Psoas muscle (tissue), 8 donors: ENCODE measurements around the gene COA1. TPM values are rescaled to one million over a fixed set of nuclear protein-coding genes. Genes with fewer than 3 reads are reported as not detected.

Source experiments
- ATAC-seq, 4 donors: fragments of 200-7000 bp; cut with Tn5 transposase; one replicate each; pipeline ENCODE4 v1.9.1; 2020; ENCODE audit warnings: moderate library complexity in 3 of 4, mild to moderate bottlenecking in 2 of 4
- DNase-seq, 2 donors: peaks; one replicate each; pipeline ENCODE4 v3.0.0-alpha.2; 2020
- H3K27ac ChIP-seq: fragments of 200-600 bp; one replicate; pipeline ENCODE4 v1.8.0; 2022
- H3K27me3 ChIP-seq, 3 donors: fragments of 200-600 bp in 1 of 3; one replicate each; pipeline versions ENCODE4 v1.6.1 to v1.8.0; 2013 to 2022; ENCODE audit warnings: low read length in 2 of 3, mild to moderate bottlenecking in 2 of 3, moderate library complexity in 1 of 3; ENCODE audit not compliant: insufficient read depth in 3 of 3
- H3K36me3 ChIP-seq, 2 donors: fragments of 200-600 bp in 1 of 2; one replicate each; pipeline versions ENCODE4 v1.6.1 to v1.8.0; 2013 to 2022; ENCODE audit warnings: low read depth in 1 of 2, mild to moderate bottlenecking in 1 of 2, moderate library complexity in 1 of 2; ENCODE audit not compliant: insufficient read depth in 1 of 2
- H3K4me1 ChIP-seq: fragments of 200-600 bp; one replicate; pipeline ENCODE4 v1.8.0; 2022
- H3K4me3 ChIP-seq: fragments of 200-600 bp; one replicate; pipeline ENCODE4 v1.8.0; 2022; ENCODE audit warnings: mild to moderate bottlenecking
- H3K9me3 ChIP-seq: fragments of 200-600 bp; one replicate; pipeline ENCODE4 v1.8.0; 2022
- WGBS, 3 donors: extraction: QIAGEN DNeasy Blood & Tissue Kit; methylation state at CpG; one replicate each; pipeline versions ENCODE4 v1.1.6 to v1.1.7; 2013; 5-methylcytosine and 5-hydroxymethylcytosine counted together
- intact Hi-C, 2 donors: fragments of 100-400 bp; cut with DNase I; formaldehyde crosslinking; loops; one replicate each; pipeline versions ENCODE4 v1.11.0 to v1.14.2; 2022
- polyA plus RNA-seq, 3 donors: library from polyadenylated mRNA; stranded (reverse); fragments of 200-250 nt; gene quantifications; one replicate each; pipeline ENCODE4 v1.2.3, GENCODE V29; 2013
- total RNA-seq, 4 donors: library from RNA; stranded (reverse); fragmentation: NEBNext Ultra II Directional in 2 of 4; extraction: Animal tissue kit (Norgen Biotek cat#: 25700) in 2 of 4; gene quantifications; one replicate each; pipeline versions ENCODE4 v1.2.1 to v1.2.4, GENCODE V29; 2021 to 2023
- TF ChIP-seq, protein P1 (sequence below): fragments of 200-600 bp; IDR thresholded peaks from one replicate; pipeline ENCODE4 v1.8.0; 2022; ENCODE audit warnings: antibody characterized with exemption
- donor health status: healthy with polysubstance abuse.
- donor health status: DM: no; HTN: no; CAD: no; lungs with moderate emphysema.
- donor health status: Bipolar disorder and iron deficiency.
- donor health status: healthy.
- donor health status: DM: yes; HTN: yes; CAD: no.
- donor health status: DM: no; HTN: no; CAD: no.
- donor health status: DM: no; HTN: no; CAD: no.
- donor health status: DM: yes; HTN: yes; CAD: no.

Gene COA1
- total and polyA plus RNA-seq, 7 donors: 41.5 to 74.9 (median 60.5) TPM

DNA sequence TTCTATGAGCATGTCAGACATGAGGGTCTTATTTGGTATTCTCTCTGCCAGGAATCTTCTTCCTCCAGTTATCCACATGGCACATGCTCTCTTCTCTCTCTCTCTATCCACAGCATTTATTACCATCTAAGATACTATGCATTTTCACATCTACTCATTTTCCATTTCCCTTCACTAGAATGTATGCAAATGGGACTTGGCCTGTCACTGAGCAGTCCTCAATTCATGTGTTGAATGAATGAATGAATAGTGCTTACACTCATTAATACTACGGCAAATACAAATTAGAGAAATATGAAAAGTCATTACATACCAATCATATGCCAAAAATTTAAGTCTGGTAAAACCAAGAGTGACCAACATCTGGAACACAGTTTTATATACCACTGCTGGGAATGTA is 34.0 kb downstream of the COA1 start:
- WGBS, 3 donors: 92 to 98% (median 95%) methylated on average over 1 of the region's 1 CpG
- Histone ChIP-seq H3K4me1 (peaks cover 38% of the 10 kb centered on the region), H3K27me3 (no peaks in the 10 kb centered on the region), H3K36me3 (no peaks in the 10 kb centered on the region), H3K4me3 (no peak overlapping the region), H3K9me3 (no peaks in the 10 kb centered on the region), H3K27ac (no peak overlapping the region)
- ATAC-seq (no peak), DNase-seq (no peak)
- intact Hi-C loops: loop anchor here (5.0 kb wide), 1 partner anchor 48 kb away; no protein-coding TSS in a partner anchor
- TF ChIP-seq, protein P1, sequence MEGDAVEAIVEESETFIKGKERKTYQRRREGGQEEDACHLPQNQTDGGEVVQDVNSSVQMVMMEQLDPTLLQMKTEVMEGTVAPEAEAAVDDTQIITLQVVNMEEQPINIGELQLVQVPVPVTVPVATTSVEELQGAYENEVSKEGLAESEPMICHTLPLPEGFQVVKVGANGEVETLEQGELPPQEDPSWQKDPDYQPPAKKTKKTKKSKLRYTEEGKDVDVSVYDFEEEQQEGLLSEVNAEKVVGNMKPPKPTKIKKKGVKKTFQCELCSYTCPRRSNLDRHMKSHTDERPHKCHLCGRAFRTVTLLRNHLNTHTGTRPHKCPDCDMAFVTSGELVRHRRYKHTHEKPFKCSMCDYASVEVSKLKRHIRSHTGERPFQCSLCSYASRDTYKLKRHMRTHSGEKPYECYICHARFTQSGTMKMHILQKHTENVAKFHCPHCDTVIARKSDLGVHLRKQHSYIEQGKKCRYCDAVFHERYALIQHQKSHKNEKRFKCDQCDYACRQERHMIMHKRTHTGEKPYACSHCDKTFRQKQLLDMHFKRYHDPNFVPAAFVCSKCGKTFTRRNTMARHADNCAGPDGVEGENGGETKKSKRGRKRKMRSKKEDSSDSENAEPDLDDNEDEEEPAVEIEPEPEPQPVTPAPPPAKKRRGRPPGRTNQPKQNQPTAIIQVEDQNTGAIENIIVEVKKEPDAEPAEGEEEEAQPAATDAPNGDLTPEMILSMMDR: no peak

DNA sequence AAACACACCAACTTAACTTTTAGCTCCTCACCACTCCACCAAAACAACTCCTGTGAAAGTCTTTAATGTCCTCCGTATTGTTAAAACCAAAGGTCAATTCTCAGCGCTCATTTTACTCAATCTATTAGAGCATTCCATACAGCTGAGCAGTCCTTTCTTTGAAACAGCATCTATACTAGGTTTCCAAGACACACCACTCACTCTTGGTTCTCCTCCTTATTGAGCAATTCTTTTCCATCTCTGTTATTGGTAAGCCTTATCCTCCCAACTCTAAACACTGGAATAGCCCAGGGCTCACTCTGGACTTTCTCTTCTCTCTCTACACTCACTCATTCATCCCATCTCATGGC is 34.9 kb downstream of the COA1 start:
- H3K36me3 ChIP-seq: no peaks in the 10 kb centered on the region
- no peak overlapping the region for H3K27ac ChIP-seq
- DNase-seq: no peak
- ATAC-seq: peak in 2 of 4 donors; percentile 30 to 35
- peaks cover 39% of the 10 kb centered on the region for H3K4me1 ChIP-seq
- WGBS, 3 donors: 94 to 98% (median 97%) methylated on average over 2 of the region's 2 CpGs
- H3K9me3 ChIP-seq: no peaks in the 10 kb centered on the region
- TF ChIP-seq, protein P1: no peak
- intact Hi-C loops: no loop called here
- H3K27me3 ChIP-seq: no peaks in the 10 kb centered on the region
- no peak overlapping the region for H3K4me3 ChIP-seq

DNA sequence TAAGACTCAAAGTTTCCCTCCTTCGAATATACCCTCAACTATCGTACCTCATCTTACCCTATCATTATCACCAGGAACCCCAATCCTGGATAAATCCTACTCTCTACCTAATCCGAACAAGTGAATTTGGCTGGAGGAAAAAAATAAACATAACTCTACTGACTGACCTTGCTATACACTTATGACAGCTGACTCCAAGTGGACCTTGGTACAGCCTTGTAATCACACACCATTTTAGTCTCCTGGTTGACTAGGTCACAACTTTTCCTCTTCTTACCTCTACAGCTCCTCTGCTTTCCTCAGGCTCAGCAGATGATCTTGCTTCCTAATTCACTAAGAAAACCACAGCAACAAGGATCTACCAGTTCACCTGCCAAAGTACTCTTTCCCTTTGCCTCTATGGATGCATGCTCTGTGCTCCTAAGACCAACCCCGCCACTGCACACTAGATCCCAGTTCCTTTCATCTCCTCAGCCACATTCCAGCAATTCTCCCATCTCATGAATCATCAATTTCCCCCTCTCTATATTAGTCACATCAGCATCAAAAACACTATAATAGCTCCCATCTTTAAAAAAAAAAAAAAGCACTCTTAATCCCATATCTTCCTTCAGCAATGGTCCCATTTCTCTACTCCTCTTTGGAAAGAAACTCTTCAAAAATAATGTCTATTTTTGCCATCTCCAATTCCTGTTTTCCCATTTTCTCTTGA is 35.5 kb downstream of the COA1 start:
- no peaks in the 10 kb centered on the region for H3K27me3 ChIP-seq
- H3K4me3 ChIP-seq: no peak overlapping the region
- ATAC-seq (peak in 3 of 4 donors; percentile 27 to 43 (median 41)), DNase-seq (no peak)
- H3K36me3 ChIP-seq: no peaks in the 10 kb centered on the region
- H3K27ac ChIP-seq: no peak overlapping the region
- no peaks in the 10 kb centered on the region for H3K9me3 ChIP-seq
- WGBS, 3 donors: 92 to 96% (median 94%) methylated on average over 4 of the region's 4 CpGs
- peaks cover 37% of the 10 kb centered on the region for H3K4me1 ChIP-seq
- intact Hi-C loops: no loop called here
- TF ChIP-seq, protein P1: no peak

DNA sequence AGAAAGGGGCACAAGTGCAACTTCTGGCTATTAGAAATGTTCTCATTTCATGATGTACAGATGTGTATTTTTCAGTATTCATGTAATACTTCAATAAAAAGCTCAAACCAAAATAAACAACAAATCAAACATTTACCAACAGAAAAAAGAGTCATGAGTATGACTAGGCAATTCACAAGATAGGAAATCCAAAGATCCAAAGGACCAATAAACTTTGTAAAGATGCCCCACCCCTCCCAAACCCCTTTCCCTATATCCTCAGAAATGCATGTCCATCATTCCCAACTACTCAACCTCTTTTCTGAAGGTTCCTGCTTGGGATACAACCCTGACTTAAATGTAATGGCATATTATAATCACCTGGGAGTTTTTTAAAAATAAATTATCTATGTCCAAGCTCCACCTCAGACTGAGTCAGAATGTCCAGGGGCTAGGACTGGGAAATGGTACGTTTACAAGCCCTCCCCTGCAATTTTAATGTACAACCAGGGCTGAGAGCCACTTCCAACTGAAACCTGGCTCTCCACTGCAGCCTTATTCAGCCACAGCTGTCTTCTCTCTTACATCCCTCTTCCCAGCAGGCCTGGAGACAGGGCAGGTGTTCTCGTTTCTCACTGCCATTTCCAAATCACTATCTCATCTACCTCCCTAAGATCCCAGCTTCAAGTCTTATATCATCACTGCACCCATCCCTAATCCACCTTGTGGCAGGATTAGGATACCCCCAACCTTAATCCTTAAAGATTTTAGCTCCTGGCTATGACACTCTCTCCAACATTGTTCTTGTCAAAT is 36.5 kb downstream of the COA1 start:
- intact Hi-C loops: no loop called here
- ATAC-seq (peak; percentile 37 to 79 (median 64)), DNase-seq (no peak)
- Histone ChIP-seq H3K4me3 (no peak overlapping the region), H3K27me3 (no peaks in the 10 kb centered on the region), H3K4me1 (peaks cover 34% of the 10 kb centered on the region), H3K27ac (no peak overlapping the region), H3K9me3 (no peaks in the 10 kb centered on the region), H3K36me3 (no peaks in the 10 kb centered on the region)
- TF ChIP-seq, protein P1: no peak
- 22 to 32% (median 31%) methylated on average over 2 of the region's 2 CpGs for WGBS, 3 donors
